HTERT RPE-1 (cell line): ENCODE results near the gene SIGLEC14.
"Not testable (repeated sequence)": the region's sequence is repeated elsewhere in the genome, so short reads cannot be mapped to it uniquely, and the experiment has no call there.

Experiments
- in situ Hi-C: fragments of 300-500 bp; cut with MboI; formaldehyde crosslinking; loops from 4 replicates; pipeline ENCODE4 v1.14.3; 2020; ENCODE audit warnings: low sequenced_read_pairs

The SIGLEC14 gene

DNA sequence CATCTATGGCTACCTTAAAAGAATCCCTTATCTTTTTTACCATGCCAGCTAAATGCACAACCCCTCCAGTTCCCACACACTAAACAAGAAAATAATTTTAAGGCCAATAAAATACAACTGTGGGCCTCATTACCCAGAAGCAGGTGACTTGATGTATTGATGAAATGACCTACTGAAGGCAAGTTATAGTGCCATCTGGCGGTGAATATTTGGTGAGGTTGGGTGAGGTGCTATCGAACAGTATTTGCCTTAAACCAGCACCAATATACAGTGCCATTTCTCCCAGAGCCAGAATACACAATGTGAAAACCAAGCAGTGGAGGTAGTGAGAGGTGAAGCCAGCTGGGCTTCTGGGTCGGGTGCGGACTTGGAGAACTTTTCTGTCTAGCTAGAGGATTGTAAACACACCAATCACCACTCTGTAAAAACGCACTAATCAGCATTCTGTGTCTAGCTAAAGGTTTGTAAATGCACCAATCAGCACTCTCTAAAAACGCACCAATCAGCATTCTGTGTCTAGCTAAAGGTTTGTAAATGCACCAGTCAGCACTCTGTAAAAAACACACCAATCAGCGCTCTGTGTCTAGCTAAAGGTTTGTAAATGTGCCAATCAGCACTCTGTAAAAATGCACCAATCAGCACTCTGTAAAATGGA lies 29.4 kb upstream of the SIGLEC14 start:
- in situ Hi-C loops = not testable (repeated sequence)

DNA sequence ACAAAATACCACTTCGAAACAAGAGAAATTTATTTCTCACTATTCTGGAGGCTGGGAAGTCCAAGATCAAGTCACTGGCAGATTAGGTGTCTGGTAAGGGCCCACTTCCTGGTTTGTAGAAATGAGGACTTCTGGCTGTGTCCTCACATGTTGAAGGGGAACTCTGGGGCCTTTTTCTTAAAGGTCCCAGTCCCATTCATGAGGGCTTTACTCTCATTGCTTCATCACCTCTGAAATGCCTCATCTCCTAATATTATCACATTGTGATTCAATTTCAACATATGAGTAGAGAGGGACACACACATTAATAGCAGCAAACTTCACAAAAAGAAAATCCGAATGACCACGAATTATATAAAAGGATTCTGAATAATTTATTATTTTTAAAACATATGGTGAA lies 21.6 kb upstream of the SIGLEC14 start:
- in situ Hi-C loops = no loop called here

DNA sequence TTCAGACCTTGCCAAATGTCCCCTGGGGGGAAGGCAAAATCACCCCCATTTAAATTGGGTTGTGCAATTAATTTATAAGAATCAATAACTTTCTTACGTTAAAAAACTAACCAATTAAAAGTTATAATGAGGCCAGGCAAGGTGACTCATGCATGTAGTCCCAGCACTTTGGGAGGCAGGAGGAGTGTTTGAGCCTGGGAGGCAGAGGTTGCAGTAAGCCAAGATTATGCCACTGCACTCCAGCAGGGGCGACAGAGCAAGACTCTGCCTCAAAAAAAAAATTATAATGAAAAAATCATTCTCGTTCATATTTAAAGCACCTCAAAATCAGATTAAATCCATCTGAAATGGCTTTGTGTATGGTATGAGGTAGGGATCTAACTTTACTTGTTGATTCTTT lies 18.4 kb upstream of the SIGLEC14 start:
- in situ Hi-C loops = no loop called here

DNA sequence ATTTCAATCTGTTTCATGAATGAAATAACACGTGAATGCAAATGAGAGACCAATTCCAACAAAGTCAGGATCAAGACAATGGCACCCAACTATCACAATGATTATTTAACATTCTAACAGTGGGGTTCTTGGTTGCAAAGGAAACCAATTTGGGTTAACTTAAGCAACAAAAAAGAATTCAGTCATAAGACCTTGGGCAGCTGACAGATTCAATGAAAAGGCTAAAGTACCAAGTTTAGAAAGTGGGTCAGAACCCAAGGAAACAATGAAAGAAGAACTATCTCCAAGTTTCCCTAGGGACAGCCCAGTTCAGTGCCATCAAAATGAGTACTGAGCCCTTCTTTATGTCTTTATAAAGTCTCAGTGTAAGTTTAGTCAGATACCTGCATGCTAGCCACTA lies 17.5 kb upstream of the SIGLEC14 start:
- in situ Hi-C loops = no loop called here

DNA sequence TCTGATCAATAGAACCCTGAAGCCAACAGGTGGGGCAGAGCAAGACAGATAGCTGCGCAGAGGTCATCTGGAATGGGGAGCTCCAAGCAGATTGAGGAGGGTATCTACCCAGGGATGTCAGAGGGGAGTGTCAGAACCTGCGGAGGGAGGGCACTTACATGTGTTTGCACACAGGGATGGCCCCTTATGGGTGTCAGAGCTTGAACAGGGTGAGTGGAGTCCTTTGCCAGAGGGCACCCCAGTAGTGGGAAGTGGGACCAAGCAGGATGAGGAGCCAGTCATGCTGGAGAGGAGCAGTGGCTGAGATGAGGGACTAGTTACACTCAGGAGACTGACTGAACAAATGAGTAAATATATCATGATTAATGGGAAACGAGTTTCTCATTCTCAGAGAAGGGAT lies 17.0 kb upstream of the SIGLEC14 start:
- in situ Hi-C loops = no loop called here

DNA sequence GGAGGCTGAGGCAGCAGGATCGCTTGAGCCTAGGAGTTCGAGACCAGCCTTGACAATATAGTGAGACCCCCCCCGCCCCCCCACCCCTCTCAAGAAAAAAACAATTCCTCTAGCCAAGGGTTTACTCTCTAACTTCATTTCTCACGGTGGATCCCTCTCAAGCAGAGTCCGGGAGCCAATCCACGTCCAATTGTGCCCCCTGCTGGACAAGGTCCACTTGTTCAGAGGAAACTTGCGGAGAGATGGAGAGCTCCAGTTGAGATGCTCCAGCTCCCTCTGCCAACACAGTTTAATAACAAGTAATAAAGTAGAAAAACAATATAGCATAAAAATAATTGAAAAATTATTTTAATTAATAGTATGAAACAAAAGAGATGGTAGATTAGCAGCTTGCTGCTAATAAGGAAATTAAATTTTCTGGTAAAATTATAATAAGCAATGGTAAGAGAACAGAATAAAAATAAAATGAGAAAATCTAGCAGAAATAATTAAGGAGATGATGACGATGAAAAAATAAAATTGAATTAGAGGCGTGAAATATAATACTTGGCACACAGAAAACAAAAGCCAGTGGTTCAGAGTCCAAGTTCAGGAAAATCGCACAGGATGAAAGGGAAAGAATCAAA lies 14.5 kb upstream of the SIGLEC14 start:
- in situ Hi-C loops = no loop called here

DNA sequence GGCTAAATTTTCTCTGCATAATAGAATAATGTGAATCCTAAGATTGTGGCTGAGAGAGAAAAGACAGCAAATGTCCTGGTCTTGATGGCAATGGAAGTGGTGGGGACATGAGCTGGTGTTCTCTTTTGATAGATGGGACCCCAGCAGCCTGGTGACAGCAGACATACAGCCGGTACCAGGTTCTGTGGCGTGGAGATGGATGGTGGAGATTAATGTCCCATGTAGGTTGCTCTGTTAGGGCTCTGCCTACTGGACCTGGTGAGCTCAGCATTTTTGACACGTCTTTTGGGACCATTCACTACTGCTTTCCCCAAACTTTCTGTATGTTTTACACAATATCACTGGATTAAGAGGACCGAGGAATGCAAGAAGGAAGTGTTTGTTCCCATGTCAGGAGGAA lies 8.2 kb upstream of the SIGLEC14 start:
- in situ Hi-C loops = no loop called here

DNA sequence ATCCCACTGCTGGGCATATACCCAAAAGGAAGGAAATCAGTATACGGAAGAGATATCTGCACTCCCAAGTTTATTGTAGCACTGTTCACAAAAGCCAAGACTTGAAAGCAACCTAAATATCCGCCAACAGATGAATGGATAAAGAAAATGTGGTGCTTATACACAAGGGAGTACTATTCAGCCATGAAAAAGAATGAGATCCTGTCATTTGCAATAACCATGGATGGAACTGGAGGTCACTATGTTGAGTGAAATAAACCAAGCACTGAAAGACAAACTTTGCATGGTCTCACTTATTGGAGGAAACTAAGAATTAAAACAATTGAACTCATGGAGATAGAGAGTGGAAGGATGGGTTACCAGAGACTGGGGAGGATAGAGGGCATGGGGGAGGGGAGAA lies 6.5 kb upstream of the SIGLEC14 start:
- in situ Hi-C loops = no loop called here

DNA sequence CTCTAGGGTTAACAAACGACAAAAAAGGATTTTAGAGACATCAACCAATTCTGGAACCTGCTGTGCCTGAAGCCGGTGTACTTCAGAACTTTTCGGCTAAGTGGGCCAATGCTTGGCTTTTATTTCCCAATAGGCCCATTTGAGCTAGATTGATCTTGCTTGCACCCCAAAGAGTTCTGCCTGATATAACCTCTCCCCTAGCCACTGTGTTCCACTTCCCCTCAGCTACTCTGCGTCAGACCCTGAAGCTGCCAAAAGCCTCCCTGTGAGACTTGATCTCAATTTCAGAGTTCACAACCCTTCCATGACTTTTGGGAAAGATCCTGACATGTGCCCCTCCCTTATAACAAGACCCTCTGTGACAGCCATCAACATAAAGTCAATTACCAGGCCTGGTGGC lies 5.6 kb upstream of the SIGLEC14 start:
- in situ Hi-C loops = no loop called here

DNA sequence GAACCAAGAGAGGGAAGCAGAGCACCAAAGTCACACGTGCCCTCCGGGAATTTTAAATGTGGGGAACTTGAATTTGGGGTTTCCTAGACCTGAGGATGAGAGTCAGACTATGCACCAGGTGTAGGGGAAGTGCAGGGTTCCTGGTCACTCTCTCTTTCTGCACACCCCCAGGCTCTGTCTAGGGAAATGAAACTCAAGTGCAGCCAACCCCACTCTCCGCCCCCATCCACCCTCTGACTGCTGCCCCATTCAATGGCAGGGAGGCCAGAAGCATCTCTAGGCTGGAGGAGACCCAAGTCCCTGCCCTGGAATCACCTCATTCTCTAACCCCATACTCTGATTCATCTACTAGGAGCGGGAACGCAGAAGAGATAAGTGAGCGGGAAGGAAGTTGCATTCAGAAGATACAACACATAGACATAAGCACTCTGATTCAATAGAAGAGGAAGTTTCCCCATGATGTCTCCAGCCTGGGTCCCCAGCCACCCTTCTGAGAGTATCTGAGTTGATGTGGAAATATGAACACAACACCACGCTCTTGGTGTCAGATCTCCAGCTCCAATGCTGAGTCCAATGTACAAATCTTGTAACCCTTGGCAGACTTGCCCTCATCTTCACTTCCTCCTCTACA lies 4.7 kb upstream of the SIGLEC14 start:
- in situ Hi-C loops = no loop called here

DNA sequence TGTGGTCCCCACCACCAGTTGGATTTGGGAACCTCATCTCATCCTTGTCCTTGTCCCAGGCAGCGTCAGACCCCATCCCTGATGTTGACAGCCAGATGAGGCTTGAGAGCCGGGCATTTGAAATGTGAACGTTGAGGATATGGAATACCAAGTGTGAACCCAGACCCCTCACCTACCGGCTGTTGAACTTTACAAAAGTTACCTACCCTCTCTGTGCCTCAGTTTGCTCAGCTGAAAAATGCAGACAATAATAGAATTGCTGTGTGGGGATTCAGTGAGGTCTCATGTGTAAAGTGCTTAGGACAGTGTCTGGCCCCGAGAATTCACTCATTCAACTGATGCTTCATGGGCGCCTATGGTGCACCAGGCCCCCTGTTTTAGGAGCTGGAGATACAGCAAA lies 693 bp upstream of the SIGLEC14 start:
- in situ Hi-C loops = no loop called here

DNA sequence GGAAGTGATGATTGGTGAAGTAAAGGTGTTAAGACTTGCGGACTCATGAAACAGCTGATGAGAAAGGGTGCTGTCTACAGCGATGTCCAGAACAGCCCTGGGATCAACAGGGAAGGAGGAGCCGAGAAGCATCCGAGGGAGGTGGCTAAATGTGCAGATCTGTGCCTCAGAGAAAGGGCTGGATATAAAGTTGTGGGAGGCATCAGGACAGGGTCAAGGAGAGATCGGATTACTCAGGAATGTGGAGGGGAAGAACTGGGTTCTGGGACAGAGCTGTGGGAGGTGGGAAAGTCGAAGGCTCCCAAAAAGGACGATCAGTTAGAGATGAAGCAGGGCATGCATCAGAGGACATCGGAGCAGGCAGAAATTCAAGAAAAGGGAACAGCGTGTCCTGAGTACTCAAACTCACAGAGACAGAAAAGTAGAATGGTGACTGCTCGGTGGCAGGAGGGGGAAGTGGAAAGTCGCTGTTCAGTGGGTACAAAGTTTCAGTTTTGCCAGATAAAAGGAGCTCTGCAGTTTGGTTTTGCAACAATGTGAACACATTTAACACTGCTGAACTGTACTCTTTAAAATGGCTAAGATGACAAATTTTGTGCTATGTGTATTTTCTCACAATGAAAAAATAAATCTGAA lies 1.9 kb downstream of the SIGLEC14 start:
- in situ Hi-C loops = no loop called here

DNA sequence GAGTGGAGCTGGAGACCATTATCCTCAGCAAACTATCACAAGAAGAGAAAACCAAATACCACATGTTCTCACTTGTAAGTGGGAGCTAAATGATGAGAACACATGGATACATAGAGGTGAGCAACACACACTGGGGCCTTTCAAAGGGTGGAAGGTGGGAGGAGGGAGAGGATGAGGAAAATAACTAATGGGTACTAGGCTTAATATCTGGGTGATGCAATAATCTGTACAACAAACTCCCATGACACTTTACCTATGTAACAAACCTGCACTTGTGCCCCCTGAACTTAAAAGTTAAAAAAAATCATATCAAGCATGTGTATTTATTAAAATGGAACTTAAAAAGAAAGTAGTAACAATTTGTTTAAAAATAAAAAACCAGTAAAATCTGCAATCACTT lies 5.0 kb downstream of the SIGLEC14 start:
- in situ Hi-C loops = no loop called here

DNA sequence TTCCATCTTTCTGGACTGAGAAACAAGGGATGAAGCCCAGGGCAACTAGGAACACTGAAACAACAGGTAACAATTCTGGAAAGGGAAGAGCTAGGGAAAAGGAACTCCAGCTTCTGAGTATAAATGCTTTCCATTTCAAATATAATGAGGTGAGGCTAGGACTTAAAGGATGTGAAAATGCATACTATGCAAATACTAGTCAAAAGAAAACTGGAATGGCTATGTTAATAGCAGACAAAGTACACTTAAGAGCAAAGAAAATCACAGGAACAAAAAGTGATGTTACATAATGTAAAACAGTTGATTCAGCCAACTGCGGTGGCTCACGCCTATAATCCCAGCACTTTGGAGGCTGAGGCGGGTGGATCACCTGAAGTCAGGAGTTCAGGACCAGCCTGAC lies 6.2 kb downstream of the SIGLEC14 start:
- in situ Hi-C loops = no loop called here

DNA sequence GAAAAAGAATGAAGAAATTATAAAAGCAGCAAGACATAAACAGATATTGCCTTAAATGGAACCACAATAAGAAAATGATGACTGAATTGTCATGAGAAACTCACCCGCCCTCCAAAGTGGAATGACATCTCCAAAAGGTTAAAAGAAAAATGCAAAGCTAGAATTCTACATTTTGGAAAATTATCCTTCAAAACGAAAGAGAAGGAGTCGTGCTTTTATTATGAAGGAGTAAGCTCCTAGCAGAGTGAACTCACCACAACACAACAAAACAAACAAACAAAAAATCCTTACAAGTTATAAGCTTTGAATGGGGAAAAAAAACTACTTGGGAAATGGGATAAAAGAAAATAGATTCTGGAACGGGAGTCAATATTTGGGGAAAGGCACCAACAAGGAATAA lies 6.7 kb downstream of the SIGLEC14 start:
- in situ Hi-C loops = no loop called here

DNA sequence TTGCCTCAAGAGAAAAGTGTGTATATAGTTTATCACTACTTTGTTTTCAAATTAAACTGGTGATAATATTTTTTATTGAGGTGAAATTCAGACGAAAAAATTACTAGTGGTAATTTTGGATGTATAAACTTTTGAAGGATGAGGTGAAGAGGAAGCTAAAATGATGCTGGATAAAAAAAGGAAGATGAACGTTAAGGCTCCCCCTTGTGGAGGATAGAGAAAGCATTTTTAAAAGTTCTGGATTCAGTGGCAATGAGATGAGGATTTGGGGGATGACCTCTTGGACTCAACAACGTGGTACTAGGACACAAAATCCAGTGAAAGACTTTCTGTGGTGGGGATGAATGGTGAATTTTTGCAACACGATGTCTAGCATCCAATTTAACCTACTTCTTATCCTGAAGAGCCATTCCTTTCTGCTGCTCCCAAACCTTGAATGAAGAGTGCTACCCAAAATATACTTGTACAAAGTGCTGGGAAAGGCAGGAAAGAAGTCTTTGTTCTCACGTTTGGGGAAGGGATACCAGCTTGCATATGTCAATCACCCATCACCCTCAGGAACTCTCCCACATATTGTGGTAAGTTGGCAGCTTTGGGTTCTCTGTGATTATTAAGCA lies 9.2 kb downstream of the SIGLEC14 start:
- in situ Hi-C loops = no loop called here

DNA sequence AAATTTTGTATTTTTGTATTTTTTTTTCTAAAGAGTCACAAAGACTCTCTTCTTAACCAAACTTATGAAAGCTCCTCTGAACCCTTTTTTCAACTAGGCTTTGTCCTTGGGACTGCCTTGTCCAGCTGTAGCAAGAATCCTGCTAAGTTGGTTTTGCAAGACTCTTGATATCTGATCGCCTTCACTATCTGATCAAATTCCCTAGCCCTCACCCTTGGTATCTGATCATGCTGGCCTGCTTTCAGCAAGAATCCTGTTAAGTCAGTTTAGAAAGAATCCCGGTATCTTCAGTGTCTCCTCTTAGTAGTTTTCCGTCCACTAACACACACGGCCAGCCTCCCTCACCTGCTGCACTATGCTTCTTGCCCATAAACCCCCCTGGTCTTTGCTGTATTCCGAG lies 14.5 kb downstream of the SIGLEC14 start:
- in situ Hi-C loops = no loop called here

DNA sequence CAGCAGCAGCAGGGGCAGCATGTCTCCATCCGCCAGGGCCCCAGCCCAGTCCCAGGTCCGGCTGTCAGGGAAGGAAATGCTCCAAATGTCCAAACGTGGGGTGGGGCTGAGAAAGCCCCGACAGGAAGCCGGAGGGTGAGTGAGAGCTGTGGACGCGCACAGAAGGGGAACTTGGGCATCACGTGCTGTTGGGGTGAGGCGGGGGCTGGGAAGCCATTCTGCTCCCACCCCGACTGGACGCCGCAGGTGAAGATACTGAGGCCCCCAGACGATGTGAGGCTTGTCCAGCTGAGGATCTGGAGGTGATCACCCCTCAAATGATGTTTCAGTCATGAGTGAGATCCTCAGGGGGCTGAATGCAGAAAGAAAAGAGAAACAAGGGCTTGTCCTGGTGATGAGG lies 16.3 kb downstream of the SIGLEC14 start, which contains the start of gene SIGLEC5:
Gene SIGLEC5, minus strand, starts transcription at position 87 of the 400 bp plus-strand sequence. Its CDS starts 66 bp downstream, at position 21.
- in situ Hi-C loops = not testable (repeated sequence)

DNA sequence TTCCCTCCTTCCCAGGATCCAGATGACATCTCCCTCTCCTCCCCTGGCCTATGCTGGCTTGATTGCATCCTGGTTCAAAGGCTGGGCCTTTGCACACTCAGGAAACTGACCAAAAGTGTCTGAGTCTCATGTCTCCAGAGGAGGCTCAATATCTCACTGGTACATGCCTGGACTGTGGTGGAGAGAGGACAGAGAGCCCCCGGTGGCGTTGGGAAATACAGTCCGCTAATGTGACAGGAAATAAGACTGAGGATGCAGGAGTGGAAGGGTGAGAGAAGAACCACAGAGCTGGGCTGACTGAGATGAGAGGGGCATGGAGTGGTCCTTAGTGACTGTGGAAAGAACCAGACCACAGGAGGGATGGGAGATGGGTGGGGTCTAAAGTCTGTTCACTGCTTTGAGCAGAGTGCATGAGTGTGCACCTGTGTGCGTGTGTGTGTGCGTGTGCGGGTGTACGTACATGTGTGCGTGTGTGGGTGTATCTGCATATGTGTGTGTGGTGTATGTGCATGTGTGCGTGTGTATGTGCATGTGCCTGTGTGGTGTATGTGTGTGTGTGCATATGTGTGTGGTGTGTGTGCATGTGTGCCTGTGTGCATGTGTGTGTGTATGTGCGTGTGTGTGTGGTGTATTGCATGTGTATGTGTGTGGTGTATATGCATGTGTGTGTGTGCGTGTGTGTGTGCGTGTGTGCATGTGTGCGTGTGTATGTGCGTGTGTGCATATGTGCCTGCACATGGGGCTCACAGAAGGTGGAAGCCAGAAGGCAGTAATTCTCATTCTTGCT lies 18.3 kb downstream of the SIGLEC14 start:
- in situ Hi-C loops = no loop called here

DNA sequence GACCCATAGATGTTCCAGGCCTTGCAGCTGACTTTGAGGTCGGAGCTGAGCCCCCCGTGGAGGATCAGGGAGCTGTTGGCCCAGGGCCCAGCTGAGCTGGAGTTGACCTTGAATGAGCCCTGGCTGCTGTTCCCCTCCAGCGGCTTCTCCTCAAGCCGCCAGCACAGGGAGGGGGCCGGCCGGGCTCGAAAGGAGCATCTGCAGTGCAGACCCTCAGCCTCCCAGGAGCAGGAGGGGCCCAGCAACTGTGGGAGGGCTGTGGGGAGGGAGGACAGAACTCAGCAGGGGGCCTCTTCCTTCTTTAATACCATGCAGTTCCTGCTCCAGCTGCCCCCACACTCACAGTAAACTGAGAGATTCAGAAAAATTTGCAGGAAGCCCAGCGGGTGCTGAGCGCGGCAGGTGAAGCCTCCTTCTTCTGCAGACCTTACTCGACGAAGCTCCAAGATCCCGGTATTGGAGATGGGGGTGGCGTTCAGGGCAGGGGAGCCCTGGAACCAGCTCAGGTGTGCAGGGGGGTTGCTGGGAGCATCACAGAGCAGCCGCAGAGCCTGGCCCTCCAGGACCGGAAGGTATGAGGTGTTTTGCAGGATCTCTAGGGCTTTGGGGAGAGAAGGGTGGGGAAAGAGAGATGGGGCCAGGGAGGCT lies 19.0 kb downstream of the SIGLEC14 start:
- in situ Hi-C loops = no loop called here
